GM23338 (cell line): ENCODE measurements around the gene SH2D2A. TPM values are rescaled to one million over a fixed set of nuclear protein-coding genes. Genes with fewer than 3 reads are reported as not detected.

ENCODE experiments used
- ATAC-seq: fragments of 200-7000 bp; cut with Tn5 transposase; 3 replicates; pipeline ENCODE4 v1.9.1; 2020
- DNase-seq: peaks from one replicate; pipeline ENCODE4 v3.0.0-alpha.2; 2015; ENCODE audit warnings: low spot score
- H2AFZ ChIP-seq: fragments of 200-600 bp; sonication (generic); 2 replicates; pipeline ENCODE4 v1.8.0; 2016; ENCODE audit warnings: antibody characterized with exemption, mild to moderate bottlenecking, moderate library complexity
- H3F3A ChIP-seq: fragments of 200-600 bp; sonication (generic); replicated peaks from 2 replicates; pipeline ENCODE4 v1.8.0; 2017; ENCODE audit warnings: antibody characterized with exemption, mixed run types, low read depth
- H3K27ac ChIP-seq: fragments of 200-600 bp; sonication (generic); 2 replicates; pipeline ENCODE4 v1.6.1; 2016; ENCODE audit warnings: low read depth
- H3K27me3 ChIP-seq: fragments of 200-600 bp; sonication (generic); 2 replicates; pipeline ENCODE4 v1.8.0; 2016; ENCODE audit warnings: mild to moderate bottlenecking, mixed run types, moderate library complexity; ENCODE audit not compliant: insufficient read depth
- H3K36me3 ChIP-seq: fragments of 200-600 bp; sonication (generic); 2 replicates; pipeline ENCODE4 v1.8.0; 2016; ENCODE audit warnings: mild to moderate bottlenecking; ENCODE audit not compliant: insufficient read depth
- H3K4me1 ChIP-seq: fragments of 200-600 bp; sonication (generic); 2 replicates; pipeline ENCODE4 v1.8.0; 2016; ENCODE audit warnings: mild to moderate bottlenecking, moderate library complexity; ENCODE audit not compliant: insufficient read depth
- H3K4me2 ChIP-seq: fragments of 200-600 bp; sonication (generic); 2 replicates; pipeline ENCODE4 v1.7.1; 2017; ENCODE audit warnings: mixed run types
- H3K4me3 ChIP-seq: fragments of 200-600 bp; sonication (generic); 2 replicates; pipeline ENCODE4 v1.6.1; 2016; ENCODE audit warnings: mixed run types
- H3K79me2 ChIP-seq: fragments of 200-600 bp; sonication (generic); replicated peaks from 2 replicates; pipeline ENCODE4 v1.8.0; 2017; ENCODE audit warnings: mild to moderate bottlenecking; ENCODE audit not compliant: insufficient read depth
- H3K9me2 ChIP-seq: fragments of 200-600 bp; sonication (generic); 2 replicates; pipeline ENCODE4 v1.8.0; 2017; ENCODE audit not compliant: insufficient read depth
- H4K20me1 ChIP-seq: fragments of 200-600 bp; sonication (generic); replicated peaks from 2 replicates; pipeline ENCODE4 v1.8.0; 2017; ENCODE audit warnings: mild to moderate bottlenecking; ENCODE audit not compliant: insufficient read depth
- H3K27ac Mint-ChIP-seq: 2 replicates; pipeline ENCODE4 v1.8.0; 2020; ENCODE audit warnings: inconsistent platforms, mild to moderate bottlenecking, moderate library complexity, mixed read lengths
- H3K27me3 Mint-ChIP-seq: 3 replicates; pipeline ENCODE4 v1.8.0; 2022; ENCODE audit warnings: low read depth, mild to moderate bottlenecking, moderate library complexity, mixed read lengths, inconsistent platforms; ENCODE audit not compliant: insufficient read depth, poor library complexity
- H3K36me3 Mint-ChIP-seq: 3 replicates; pipeline ENCODE4 v1.8.0; 2021; ENCODE audit warnings: low read depth, mild to moderate bottlenecking, inconsistent platforms, moderate library complexity, mixed read lengths
- H3K4me1 Mint-ChIP-seq: 3 replicates; pipeline ENCODE4 v1.8.0; 2020; ENCODE audit warnings: mild to moderate bottlenecking, inconsistent platforms, mixed read lengths
- H3K4me3 Mint-ChIP-seq: 3 replicates; pipeline ENCODE4 v1.8.0; 2021; ENCODE audit warnings: moderate library complexity, mild to moderate bottlenecking, inconsistent platforms, mixed read lengths
- H3K9me3 Mint-ChIP-seq: 3 replicates; pipeline ENCODE4 v1.8.0; 2020; ENCODE audit warnings: moderate library complexity, mild to moderate bottlenecking, inconsistent platforms, mixed read lengths
- CREB1 ChIP-seq: fragments of 250-450 bp; sonication (Bioruptor Pico); IDR thresholded peaks from 2 replicates; pipeline ENCODE4 v1.5.0; 2020; ENCODE audit warnings: low read depth, mild to moderate bottlenecking, moderate library complexity
- CTCF ChIP-seq, 2 experiments: fragments of 200-600 bp in 1 of 2; sonication (generic) in 1 of 2; conservative IDR thresholded peaks; 2 replicates each; pipeline versions ENCODE4 v1.5.1 to v1.6.1; 2016 to 2017; ENCODE audit warnings: antibody characterized with exemption in 2 of 2, low read depth in 2 of 2, mild to moderate bottlenecking in 2 of 2, moderate library complexity in 1 of 2
- ETS1 ChIP-seq: IDR thresholded peaks from 2 replicates; pipeline ENCODE4 v1.6.1; 2016; ENCODE audit warnings: antibody characterized with exemption
- EZH2 ChIP-seq: fragments of 200-600 bp; sonication (generic); IDR thresholded peaks from one replicate; pipeline ENCODE4 v1.8.0; 2017; ENCODE audit warnings: antibody characterized with exemption, mild to moderate bottlenecking, low read depth; ENCODE audit not compliant: unreplicated experiment
- EZH2phosphoT487 ChIP-seq: fragments of 200-600 bp; sonication (generic); IDR thresholded peaks from one replicate; pipeline ENCODE4 v1.8.1; 2018; ENCODE audit warnings: antibody characterized with exemption; ENCODE audit not compliant: unreplicated experiment
- JUNB ChIP-seq: IDR thresholded peaks from one replicate; pipeline ENCODE4 v1.6.1; 2016; ENCODE audit warnings: antibody characterized with exemption; ENCODE audit not compliant: unreplicated experiment
- NANOG ChIP-seq: IDR thresholded peaks from 2 replicates; pipeline ENCODE4 v1.6.1; 2016; ENCODE audit warnings: antibody characterized with exemption, borderline replicate concordance
- POLR2AphosphoS5 ChIP-seq: IDR thresholded peaks from 2 replicates; pipeline ENCODE4 v1.6.1; 2016; ENCODE audit warnings: antibody characterized with exemption, low read depth
- REST ChIP-seq: IDR thresholded peaks from one replicate; pipeline ENCODE4 v1.6.1; 2018; ENCODE audit warnings: antibody characterized with exemption; ENCODE audit not compliant: unreplicated experiment
- STAT1 ChIP-seq: IDR thresholded peaks from one replicate; pipeline ENCODE4 v1.6.1; 2016; ENCODE audit warnings: antibody characterized with exemption; ENCODE audit not compliant: unreplicated experiment
- ZNF114 ChIP-seq: fragments of 250-450 bp; sonication (Bioruptor Pico); IDR thresholded peaks from 2 replicates; pipeline ENCODE4 v1.5.0; 2020; ENCODE audit warnings: mild to moderate bottlenecking, moderate library complexity
- ZNF331 ChIP-seq: fragments of 250-450 bp; sonication (Bioruptor Pico); IDR thresholded peaks from 2 replicates; pipeline ENCODE4 v1.5.0; 2020; ENCODE audit warnings: low read depth, mild to moderate bottlenecking, moderate library complexity
- ZNF462 ChIP-seq: fragments of 250-450 bp; sonication (Bioruptor Pico); IDR thresholded peaks from 2 replicates; pipeline ENCODE4 v1.5.0; 2020; ENCODE audit warnings: mild to moderate bottlenecking, moderate library complexity
- polyA plus RNA-seq: library from polyadenylated mRNA; unstranded; fragments of >200 nt; fragmentation: Nextera tagmentation; extraction: Ambion mirVana; gene quantifications from 2 replicates; pipeline ENCODE4 v1.2.1, GENCODE V29; 2016
- total RNA-seq: library from RNA; depleted of rRNA; stranded (reverse); fragments of >200 nt; shearing (Covaris generic); gene quantifications from 2 replicates; pipeline ENCODE4 v1.2.3, GENCODE V29; 2014

SH2D2A gene
- total and polyA plus RNA-seq, 2 experiments from 2014 or later, result 5.5 to 11.5 TPM

- peak overlapping the region; percentile 90 for H3K4me2 ChIP-seq
Measured at GRCh38 chr1:156814571-156815260, 1.9 kb downstream of the SH2D2A start.

More at GRCh38 chr1:156814571-156815260, 1.9 kb downstream of the SH2D2A start:
- H3K9me3 Mint-ChIP-seq, result no peaks in the 10 kb centered on the region
- peaks cover 44% of the 10 kb centered on the region for H3K27me3 Mint-ChIP-seq
- Histone ChIP-seq H4K20me1 (peaks cover 4% of the 10 kb centered on the region; the same call in 1 of the 2 replicates), H3K4me1 (peaks cover 15% of the 10 kb centered on the region), H3K4me3 (peak overlapping the region; percentile 64), H3F3A (0 out of 2 replicates have a peak, but pooled peaks cover 14% of the 10 kb centered on the region), H3K27me3 (peaks cover 49% of the 10 kb centered on the region), H2AFZ (peak overlapping the region; percentile 98), H3K9me2 (no peaks in the 10 kb centered on the region), H3K27ac (no peak overlapping the region), H3K79me2 (no peaks in the 10 kb centered on the region), H3K36me3 (no peaks in the 10 kb centered on the region)
- H3K27ac Mint-ChIP-seq, result no peak overlapping the region
- ATAC-seq, result no peak
- no peak for DNase-seq
- H3K4me1 Mint-ChIP-seq, result peaks cover 26% of the 10 kb centered on the region
- H3K36me3 Mint-ChIP-seq, result no peaks in the 10 kb centered on the region; the same call in 2 of the 3 replicates
- H3K4me3 Mint-ChIP-seq, result peak overlapping the region; percentile 67; the same call in 2 of the 3 replicates
- TF ChIP-seq EZH2 (no peak), JUNB (no peak), NANOG (no peak), CTCF (conservative IDR thresholded peaks at IDR 0.05; ENCODE audit: low read depth in 2 of 2) (no peak), EZH2phosphoT487 (no peak), ZNF331 (CRISPR knock-in tag) (no peak), STAT1 (no peak), POLR2AphosphoS5 (no peak), ETS1 (no peak), ZNF462 (CRISPR knock-in tag) (no peak), CREB1 (CRISPR knock-in tag) (no peak), ZNF114 (no peak), REST (no peak)
